Stimulated activated CD8-positive, alpha-beta memory T cell treated with anti-CD3 and anti-CD28 coated beads, Interleukin-2, amount 100 ng/mL, for 48 hours (primary cell): ENCODE results near the gene TBCD.
A peak's percentile ranks its signal among the peaks of the same experiment; 100 is the strongest.
"Not testable (repeated sequence)": the region's sequence is repeated elsewhere in the genome, so short reads cannot be mapped to it uniquely, and the experiment has no call there.

ENCODE experiments used
- DNase-seq, 2 donors: peaks; one replicate each; pipeline ENCODE4 v3.0.0-alpha.2; 2020; ENCODE audit warnings: low read depth in 2 of 2

The TBCD gene

DNA sequence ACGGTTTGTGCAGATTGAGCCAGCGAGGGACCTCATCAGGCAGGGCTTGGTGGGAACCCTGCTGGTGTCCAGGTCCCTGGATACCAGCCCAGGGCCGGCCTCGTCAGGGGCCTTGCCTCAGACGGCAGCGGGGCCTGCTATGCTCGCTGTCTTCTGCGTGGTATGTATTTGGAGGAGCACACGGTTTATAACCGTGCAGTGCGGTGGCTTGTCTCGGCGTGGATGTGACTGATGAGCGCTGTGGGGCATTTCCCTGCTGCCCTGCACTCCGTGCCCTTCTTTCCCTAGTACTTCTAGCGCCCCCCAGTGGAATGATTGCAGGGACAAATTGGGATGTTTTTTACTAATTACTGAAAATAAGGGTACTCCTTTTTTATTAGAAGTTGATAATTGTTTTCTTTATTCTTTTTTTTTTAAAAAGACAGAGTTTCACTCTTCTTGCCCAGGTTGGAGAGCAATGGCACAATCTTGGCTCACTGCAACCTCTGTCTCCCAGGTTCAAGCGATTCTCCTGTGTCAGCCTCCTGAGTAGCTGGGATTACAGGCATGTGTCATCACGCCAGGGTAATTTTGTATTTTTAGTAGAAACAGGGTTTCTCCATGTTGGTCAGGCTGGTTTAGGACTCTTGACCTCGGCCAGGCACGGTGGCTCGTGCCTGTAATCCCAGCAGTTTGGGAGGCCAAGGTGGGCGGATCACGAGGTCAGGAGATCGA lies 15.3 kb downstream of the TBCD start:
- peak; percentile 23 to 26 for DNase-seq

DNA sequence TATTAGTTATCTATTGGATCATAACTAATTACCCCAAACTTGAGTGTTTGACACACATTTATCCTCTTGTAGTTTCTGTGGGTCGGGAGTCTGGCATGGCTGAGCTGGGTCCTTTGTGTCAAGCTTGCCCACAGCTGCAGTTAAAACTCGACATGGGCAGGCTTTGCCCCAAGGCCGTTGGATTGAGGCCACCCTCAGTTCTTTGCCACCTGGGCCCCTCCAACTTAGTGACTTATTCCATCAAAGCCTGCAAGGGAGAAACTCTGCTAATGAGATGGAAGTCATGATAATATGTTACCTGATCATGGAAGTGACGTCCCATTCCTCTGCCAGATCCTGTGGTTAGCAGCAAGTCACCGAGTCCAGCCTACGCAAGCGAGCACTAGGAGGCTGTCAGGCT lies 17.2 kb downstream of the TBCD start:
- DNase-seq = no peak

DNA sequence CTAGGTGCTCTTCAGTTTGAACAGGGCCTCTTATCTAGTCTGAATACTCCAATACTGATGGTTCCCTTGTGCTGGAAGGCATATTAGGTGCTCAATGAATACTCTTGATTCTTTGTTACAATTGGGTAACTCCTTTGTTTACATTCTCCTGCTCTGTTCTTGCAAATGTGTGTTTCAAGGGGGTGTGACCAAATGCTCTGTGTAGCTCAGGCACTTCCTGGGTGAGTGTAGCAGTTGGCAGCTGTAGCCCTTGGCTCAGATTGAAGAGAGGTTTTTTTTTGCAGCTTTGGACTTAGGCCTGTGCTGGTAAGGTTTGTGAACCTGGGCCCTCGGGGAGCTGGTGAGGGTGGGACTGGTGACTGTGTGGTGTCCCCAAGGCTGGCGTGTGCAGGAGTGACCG lies 20.2 kb downstream of the TBCD start:
- DNase-seq = no peak

DNA sequence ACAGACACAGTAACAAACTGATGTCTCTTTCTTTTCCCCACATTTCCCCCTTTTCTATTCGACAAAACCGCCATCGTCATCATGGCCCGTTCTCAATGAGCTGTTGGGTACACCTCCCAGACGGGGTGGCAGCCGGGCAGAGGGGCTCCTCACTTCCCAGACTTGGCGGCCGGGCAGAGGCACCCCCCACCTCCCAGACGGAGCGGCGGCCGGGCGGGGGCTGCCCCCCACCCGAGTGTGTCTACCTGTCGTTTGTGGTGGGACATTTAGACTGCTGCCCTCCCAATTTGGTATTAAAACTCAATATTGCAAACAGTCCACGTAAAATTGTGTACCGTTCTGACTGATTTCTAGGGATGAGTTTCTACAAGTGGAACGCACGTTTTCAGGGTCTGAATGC lies 22.6 kb downstream of the TBCD start:
- DNase-seq = not testable (repeated sequence)

DNA sequence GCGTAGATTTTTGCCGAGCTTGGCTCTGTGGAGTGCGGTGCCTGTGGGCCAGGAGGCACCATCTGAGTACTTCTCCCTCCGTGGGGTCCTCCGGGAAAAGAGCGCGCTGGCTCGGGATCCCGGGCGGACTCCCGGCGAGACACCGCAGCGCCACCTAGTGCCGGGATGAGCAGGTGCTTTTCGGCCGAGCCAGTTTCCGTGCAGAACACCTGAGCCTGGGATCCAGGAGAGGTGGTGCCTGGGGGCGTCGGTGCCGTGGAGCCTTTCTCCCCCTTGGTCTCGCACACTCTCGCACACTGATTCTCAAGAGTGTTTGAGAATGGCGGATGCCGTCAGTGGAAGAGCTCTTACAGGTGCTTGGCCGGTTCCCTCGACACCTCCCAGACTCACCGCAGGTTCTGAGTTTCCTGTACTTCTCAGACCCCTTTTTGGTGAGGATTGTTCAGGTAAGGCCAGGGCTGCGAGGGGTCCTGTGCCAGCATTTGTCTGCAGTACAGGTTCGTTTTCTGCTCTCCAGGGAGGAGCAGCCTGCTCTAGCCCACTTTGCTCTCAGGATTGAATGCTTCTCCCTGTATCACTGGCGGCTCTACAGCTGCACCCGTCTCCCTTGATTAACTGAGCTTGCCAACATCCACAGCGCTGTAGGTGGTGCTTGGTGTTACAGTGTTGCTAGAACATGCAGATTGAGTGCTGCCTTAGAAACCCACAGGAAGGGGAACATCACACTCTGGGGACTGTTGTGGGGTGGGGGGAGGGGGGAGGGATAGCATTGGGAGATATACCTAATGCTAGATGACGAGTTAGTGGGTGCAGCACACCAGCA lies 23.3 kb downstream of the TBCD start:
- peak; percentile 20 to 30 for DNase-seq

DNA sequence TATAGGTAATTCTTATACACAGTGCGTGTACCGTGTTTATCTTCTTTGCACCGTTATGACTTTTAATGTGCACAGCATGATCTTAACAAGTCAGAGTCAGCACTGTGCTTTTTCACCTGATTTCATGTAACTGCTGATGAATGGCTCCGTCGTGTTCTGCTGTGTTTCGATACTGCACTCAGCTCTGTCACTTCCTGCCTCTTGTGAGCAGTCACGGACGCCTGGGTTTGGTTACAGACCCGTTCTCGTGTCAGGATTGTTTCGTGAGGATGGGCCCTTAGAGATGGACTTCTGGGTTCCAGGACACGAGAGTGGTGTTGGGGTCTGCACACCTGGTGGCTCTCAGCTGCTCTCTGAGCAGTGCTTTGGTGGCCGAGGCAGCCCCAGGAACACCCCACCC lies 24.6 kb downstream of the TBCD start:
- DNase-seq = no peak

DNA sequence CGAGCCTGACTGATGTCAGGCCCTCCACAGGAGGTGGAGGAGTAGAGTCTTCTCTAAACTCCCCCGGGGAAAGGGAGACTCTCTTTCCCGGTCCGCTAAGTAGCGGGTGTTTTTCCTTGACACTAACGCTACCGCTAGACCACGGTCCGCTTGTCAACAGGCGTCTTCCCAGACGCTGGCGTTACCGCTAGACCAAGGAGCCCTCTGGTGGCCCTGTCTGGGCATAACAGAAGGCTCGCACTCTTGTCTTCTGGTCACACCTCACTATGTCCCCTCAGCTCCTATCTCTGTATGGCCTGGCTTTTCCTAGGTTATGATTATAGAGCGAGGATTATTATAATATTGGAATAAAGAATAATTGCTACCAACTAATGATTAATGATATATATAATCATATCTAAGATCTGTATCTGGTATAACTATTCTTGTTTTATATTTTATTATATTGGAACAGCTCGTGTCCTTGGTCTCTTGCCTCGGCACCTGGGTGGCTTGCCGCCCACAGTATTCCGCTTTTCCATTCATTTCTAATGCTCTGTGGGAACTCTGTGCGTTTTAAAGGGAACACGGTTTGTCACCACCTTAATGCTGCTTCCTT lies 26.0 kb downstream of the TBCD start:
- not testable (repeated sequence) for DNase-seq

DNA sequence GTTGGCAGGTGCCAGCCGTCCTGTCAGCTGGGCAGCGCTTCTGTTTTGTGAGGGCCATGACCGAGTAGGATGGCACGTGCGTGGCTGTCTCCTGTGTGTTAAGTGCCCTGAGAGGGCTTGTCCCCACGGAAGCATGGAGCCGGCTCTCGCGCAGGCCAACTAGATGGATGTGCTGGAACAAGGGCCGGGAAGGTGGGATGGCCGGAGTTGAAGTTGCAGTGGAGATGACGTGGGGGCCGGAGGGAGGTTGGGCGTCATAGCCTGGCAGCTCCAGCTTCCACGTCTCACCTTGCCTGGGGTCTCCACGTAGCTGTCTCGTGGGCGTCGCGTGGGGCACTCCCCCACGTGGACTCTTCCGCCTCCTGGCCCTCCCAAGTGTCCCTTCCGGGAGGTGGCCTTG lies 27.7 kb downstream of the TBCD start:
- no peak for DNase-seq

DNA sequence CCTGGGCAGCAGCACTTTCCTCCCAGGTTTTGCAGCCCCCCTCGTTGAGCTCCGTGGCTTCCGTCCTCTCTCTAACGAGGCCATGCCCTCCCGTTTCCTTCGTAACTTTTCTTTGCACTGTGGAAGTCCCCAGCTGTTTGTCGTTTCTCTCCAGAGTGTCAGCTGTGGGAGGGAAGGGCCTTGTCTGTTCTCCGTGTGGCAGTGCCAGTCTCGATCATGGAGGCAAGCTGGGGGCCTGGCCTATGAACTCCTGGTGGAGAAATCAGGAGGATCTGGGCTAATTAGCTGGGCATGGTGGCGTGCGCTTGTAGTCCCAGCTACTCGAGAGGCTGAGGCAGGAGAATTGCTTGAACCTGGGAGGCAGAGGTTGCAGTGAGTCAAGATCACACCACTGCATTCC lies 28.3 kb downstream of the TBCD start:
- no peak for DNase-seq

DNA sequence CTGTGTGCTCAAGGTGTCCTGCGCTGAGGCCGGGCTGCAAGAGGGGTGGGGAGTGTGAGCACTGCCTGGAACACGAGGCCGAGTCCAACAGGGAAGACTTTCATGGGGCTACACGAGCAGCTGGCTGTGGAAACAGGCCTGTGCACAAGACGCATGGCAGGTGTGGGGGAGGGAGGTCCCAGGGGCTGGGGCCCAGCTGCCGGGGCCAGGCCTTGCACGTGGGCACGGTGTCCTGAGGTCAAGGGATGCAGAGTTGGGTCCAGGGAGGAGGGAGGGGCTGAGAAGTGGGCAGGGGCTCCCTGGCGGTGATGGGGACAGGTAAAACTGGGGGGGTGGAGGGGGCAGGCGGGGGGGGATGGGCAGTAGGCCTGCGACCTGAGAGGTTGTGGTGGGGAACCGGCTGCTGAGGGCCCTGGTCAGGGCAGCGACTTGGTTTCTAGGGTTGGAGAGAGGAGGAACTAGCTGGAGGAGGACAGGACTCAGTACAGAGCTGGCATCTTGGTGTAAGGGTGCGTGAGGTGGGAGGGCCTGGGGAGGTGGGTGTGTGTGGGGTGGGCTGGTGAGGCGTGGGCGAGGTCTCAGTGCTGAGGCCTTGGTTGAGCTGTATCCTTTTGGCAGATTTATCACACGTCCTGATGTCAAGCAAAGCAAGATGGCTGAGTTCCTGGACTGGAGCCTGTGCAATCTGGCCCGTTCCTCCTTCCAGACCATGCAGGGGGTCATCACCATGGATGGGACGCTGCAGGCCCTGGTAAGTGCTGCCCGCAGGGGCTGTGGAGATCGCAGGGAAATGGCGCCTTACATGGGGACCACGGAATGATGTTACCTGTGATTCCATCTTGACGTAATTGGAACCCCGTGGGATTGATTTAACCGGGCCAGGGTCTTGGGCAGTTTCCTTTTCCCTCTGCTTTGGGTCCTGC lies 29.4 kb downstream of the TBCD start:
- DNase-seq = no peak

DNA sequence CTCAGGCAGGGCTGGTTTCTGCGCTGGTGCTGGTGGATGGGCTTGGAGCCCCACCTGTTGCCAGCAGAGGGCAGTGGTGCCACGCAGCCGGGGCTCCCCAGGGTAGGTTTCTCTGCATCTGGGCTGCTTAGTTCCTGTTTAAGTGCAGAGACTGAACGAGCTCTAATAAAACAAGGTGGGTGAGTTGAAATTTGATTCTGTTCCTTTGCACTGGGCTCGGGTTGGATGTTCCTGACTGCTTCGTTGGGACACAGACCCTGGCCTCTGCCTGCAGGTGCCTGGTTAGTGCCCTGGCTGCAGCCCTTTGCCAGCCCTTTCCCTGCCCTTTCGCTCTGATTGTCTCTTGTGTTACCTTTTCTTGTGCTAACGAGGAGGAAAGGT lies 30.0 kb downstream of the TBCD start:
- DNase-seq = peak; percentile 66 to 71

DNA sequence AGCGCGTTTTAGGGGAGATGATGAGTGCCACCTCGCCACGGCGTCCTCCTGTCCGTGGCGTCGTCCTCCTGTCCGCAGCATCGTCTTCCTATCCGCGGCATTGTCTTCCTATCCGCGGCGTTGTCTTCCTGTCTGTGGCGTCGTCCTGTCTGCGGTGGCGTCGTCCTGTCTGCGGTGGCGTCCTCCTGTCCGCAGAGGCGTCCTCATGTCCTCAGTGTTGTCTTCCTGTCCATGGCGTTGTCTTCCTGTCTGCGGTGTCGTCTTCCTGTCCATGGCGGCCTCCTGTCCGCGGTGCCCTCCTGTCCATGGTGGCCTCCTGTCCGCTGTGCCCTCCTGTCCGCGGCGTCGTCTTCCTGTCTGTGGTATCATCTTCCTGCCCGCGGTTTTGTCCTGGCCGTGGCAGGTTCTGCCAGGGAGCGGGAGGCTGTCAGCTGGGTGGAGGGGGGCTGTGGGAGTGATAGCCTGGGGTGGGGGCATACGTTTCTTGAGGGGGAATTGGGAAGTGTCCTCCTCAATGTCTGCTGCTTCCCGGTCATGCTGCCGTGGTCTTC lies 30.9 kb downstream of the TBCD start:
- DNase-seq = no peak

DNA sequence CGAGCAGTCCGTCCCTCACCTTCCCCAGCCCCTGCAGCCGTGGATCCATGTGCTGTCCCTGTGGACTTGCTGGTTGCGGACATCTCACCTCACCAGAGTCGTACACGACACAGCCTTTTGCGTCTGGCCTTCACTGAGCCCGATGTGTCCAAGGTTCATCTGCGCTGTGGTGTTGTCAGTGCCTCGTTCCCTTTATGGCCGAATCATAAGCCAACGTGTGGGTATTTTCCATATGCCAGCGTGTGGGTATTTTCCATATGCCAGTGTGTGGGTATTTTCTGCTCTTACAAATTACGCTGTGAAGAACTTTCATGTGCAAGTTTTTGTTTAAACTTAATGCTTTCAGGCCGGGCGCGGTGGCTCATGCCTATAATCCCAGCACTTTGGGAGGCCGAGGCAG lies 31.6 kb downstream of the TBCD start:
- DNase-seq = no peak

DNA sequence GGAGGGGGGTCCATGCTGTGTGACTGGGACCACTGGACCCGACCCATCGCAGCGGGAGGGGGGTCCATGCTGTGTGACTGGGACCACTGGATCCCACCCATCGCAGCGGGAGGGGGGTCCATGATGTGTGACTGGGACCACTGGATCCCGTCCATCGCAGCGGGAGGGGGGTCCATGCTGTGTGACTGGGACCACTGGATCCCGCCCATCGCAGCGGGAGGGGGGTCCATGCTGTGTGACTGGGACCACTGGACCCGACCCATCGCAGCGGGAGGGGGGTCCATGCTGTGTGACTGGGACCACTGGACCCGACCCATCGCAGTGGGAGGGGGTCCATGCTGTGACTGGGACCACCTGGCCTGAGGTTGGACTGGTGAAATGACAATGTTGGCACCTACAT lies 33.7 kb downstream of the TBCD start:
- not testable (repeated sequence) for DNase-seq

DNA sequence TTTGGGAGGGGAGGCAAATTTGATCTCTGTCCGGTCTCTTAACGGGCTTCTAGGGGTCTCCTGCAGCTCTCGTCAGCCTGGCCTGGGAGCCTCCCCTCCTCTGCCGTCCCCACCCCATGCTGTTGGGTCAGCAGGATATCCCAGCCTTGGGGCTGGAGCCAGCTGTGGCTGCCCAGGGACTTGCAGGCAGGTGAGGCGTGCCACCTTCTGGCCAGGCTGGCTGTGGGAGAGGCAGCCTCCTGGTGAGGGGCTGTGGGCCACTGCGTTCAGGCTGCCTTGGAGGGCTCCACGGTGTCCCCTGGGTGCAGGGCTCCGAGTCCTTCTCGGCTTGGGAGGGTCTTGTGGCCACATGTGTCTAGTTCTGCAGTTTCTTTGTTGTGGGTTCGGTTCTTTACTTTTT lies 34.6 kb downstream of the TBCD start:
- DNase-seq = no peak

DNA sequence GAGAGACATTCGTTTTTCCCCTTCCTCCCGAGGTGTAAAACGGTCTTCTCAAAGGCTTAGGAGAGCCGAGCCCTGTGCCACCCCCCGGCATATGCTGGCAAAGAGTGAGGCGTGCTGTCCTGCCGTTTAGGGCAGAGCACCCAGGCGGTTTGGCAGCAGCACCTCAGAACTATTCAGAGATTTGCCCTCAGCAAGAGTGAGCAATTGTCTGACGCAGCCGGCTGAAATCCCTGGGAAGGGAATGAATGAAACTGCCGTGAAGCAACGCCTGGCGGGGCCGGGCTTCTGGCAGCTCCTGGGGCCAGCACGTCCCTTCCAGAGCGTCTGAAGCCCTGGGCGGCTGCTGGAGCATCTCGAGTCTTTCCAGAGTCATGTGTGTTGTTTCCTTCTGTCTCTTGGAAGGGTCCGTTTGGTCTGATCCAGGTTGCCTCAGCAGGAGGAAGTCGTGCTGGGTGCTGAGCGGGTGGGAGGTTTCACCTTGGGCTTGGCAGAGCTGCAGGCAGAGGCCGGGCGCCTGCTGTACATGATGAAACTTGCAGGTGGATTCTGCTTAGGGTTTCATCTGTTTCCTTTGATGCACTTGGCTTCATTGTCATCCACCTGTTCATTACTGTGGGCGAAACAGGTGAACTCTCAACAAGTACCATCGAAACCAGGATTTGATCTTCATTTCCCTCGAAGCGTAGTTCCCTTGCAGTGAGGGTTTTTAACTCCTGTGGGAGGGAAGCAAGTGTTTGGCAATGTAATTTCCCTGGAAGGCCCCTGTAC lies 35.4 kb downstream of the TBCD start:
- no peak for DNase-seq

DNA sequence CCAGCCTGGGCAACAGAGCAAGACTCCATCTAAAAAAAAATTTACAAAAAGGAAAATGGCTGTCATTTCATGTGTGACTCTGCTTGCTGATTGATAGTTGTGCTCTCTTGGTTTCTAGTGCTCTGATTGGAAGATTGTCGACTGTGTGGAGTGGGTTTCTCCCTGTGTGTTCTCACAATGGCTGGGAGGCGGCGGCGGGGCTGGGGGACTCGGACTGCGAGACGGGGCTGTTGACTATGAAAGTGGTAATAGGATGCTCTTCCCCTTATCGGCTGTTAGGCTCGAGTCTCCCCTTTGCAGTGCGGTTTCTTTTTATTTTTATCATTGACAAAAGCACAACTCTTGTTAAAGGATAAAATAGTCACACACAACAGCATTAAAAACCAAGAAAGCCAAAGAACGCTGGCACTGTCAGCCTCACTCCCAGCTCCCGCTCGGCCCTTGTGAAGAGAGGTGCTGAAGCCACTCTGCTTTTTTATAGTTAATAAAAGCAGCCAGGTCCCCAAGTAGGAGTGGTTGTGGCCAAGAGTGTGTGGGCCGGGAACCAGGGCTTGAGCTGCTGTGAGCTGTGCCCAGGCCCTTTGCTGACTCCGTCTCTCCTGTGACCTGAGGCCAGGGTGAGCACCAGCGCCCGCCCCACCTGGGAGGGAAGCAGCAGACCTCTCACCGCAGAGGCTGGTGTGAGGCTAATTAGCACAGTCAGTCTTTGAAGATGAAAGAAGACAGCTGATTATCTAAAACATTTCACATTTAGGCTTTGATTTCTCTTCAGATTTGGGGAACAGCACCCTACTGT lies 36.5 kb downstream of the TBCD start:
- no peak for DNase-seq

DNA sequence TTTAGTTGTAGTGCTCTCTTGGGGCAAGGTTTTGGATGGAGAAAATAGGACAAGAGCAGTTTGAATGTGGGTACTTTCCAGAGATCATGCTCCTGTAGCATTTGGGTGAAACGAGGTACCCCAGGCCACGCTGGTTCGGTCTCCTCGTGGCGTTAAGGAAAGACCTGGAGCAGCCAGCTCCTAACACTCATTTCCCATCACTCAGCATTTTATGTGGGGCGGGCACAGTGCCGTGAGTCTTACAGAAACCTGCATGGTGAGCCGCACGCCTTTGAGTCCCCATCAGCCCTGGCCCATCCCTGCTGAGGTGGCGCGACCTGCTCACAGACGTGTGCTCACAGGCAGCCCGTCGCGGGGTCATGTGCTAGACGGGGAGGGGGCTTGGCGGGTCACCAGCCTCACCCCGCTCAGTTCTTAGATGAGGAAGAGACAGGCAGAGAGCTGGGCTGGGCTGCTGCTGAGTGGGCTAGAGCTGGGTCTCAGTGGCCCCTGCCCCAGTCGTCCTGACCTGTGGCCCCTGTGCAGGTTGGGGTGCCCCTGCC lies 37.3 kb downstream of the TBCD start:
- DNase-seq = no peak

DNA sequence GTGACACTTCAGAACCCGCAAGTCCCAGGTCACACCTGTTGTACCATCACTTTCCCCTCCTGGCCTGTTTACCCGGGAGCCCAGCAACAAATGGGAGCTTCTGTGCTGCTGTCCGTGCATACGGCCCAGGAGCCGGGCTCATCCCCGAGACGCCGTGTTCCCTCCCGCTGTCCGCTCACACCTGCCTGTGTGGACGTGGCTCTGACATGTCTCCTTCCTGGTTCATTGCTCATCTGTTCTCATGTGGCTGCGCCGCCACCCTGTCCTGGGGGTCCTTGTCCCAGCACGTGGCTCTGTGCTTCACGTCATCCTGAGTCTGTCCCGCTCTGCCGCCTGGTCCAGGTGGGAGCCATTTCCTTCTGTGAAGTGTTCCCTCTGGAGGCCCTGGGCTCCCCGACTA lies 37.9 kb downstream of the TBCD start:
- no peak for DNase-seq

DNA sequence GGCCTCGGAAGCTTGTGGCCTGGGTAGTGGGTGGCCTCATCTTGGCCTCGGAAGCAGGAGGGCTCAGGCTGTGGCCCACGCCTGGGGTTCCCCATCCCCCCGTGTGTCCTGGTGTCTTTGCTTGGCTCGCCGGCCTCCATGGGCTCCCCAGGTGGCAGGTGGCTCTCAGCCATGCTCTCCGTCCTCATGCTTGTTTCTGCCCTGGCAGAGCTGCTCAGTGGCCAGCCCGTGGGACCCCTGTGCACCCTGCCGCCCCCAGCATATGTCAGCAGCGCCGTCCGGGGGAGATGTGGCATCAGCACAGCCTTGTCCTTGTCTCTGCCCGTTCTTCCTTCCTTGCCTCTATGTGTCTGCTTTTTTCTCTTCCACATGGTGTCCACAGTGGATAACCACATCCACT lies 38.5 kb downstream of the TBCD start:
- no peak for DNase-seq
